Calu3 (cell line): Measurements from ENCODE around the gene DPEP3. TPM values are rescaled to one million over a fixed set of nuclear protein-coding genes. Genes with fewer than 3 reads are reported as not detected.
"Not testable (repeated sequence)": the region's sequence is repeated elsewhere in the genome, so short reads cannot be mapped to it uniquely, and the experiment has no call there.

Experiments
- BruUV-seq: library from RNA; stranded (reverse); fragments of 400-500 nt; replicated peaks from 2 replicates; lab custom pipeline; 2021; lab: Mats Ljungman, UMichigan
- CTCF ChIA-PET: fragments of 300-600 bp; sonication (Branson Sonifier 250); formaldehyde crosslinking; loops from one replicate; lab custom pipeline; 2022; ENCODE audit warnings: antibody characterized with exemption; lab: Charles Lee
- DNase-seq: peaks from one replicate; pipeline ENCODE4 v3.0.0; 2022
- H3K27ac Mint-ChIP-seq: one replicate; pipeline ENCODE4 v1.8.0; 2022; ENCODE audit warnings: mixed read lengths; ENCODE audit not compliant: unreplicated experiment
- H3K27me3 Mint-ChIP-seq: one replicate; pipeline ENCODE4 v1.8.0; 2022; ENCODE audit warnings: mixed read lengths; ENCODE audit not compliant: unreplicated experiment
- H3K36me3 Mint-ChIP-seq: one replicate; pipeline ENCODE4 v1.8.0; 2022; ENCODE audit warnings: mild to moderate bottlenecking, moderate library complexity, mixed read lengths; ENCODE audit not compliant: insufficient read depth, unreplicated experiment
- H3K4me1 Mint-ChIP-seq: one replicate; pipeline ENCODE4 v1.8.0; 2022; ENCODE audit warnings: mild to moderate bottlenecking, low read depth, mixed read lengths; ENCODE audit not compliant: unreplicated experiment
- H3K4me3 Mint-ChIP-seq: one replicate; pipeline ENCODE4 v1.8.0; 2022; ENCODE audit warnings: mild to moderate bottlenecking, low read depth, moderate library complexity, mixed read lengths; ENCODE audit not compliant: unreplicated experiment
- H3K9me3 Mint-ChIP-seq: one replicate; pipeline ENCODE4 v1.8.0; 2022; ENCODE audit warnings: low read depth, mixed read lengths; ENCODE audit not compliant: unreplicated experiment
- intact Hi-C: fragments of 100-400 bp; cut with micrococcal nuclease; formaldehyde crosslinking; loops from one replicate; pipeline ENCODE4 v1.10.0; 2022; ENCODE audit not compliant: unreplicated experiment
- total RNA-seq: library from RNA; stranded (reverse); gene quantifications from 2 replicates; pipeline ENCODE4 v1.2.3, GENCODE V29; 2022
- TF ChIP-seq, protein P1 (sequence below): fragments of 200-600 bp; IDR thresholded peaks from one replicate; pipeline ENCODE4 v1.8.0; 2022; ENCODE audit warnings: antibody characterized with exemption; ENCODE audit not compliant: unreplicated experiment

Gene DPEP3
- total RNA-seq, 1 experiment from 2014 or later: not detected

DNA sequence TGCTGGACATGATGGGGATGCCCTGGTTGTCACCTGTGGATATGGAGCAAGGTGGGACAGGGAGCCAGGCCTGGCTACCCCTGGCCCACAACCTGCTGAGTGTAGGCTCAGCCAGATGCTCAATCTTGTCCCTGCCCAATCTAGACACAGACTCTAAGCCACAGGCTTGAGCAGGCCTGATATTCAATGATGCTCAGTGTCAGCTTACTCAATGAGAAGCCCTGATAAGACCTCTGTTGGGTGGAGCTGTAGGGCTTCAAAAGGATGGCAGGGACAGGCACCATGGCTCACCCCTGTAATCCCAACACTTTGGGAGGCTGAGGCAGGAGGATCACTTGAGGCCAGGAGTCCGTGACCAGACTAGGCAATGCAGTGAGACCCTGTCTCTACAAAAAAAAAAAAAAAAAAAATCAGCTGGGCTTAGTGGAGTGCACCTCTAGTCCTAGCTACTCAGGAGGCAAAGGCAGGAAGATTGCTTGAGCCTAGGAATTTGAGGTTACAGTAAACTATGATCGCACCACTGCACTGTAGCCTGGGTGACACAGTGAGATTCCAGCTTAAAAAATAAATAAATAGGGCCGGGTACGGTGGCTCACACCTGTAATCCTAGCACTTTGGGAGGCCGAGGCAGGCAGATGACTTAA, 39.7 kb downstream of the DPEP3 start:
- BruUV-seq: no TSS peak
- H3K27ac Mint-ChIP-seq: no peak overlapping the region
- H3K36me3 Mint-ChIP-seq: peaks cover 67% of the 10 kb centered on the region
- no peak overlapping the region for H3K4me3 Mint-ChIP-seq
- CTCF ChIA-PET: interaction anchor here (1.2 kb wide), 1 partner anchor 9 kb away, joined by 4 read pairs; no protein-coding TSS in a partner anchor
- DNase-seq: no peak
- H3K4me1 Mint-ChIP-seq: peaks cover 12% of the 10 kb centered on the region
- no peaks in the 10 kb centered on the region for H3K9me3 Mint-ChIP-seq
- H3K27me3 Mint-ChIP-seq: no peaks in the 10 kb centered on the region
- TF ChIP-seq, protein P1, sequence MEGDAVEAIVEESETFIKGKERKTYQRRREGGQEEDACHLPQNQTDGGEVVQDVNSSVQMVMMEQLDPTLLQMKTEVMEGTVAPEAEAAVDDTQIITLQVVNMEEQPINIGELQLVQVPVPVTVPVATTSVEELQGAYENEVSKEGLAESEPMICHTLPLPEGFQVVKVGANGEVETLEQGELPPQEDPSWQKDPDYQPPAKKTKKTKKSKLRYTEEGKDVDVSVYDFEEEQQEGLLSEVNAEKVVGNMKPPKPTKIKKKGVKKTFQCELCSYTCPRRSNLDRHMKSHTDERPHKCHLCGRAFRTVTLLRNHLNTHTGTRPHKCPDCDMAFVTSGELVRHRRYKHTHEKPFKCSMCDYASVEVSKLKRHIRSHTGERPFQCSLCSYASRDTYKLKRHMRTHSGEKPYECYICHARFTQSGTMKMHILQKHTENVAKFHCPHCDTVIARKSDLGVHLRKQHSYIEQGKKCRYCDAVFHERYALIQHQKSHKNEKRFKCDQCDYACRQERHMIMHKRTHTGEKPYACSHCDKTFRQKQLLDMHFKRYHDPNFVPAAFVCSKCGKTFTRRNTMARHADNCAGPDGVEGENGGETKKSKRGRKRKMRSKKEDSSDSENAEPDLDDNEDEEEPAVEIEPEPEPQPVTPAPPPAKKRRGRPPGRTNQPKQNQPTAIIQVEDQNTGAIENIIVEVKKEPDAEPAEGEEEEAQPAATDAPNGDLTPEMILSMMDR: no peak
- intact Hi-C loops: no loop called here

DNA sequence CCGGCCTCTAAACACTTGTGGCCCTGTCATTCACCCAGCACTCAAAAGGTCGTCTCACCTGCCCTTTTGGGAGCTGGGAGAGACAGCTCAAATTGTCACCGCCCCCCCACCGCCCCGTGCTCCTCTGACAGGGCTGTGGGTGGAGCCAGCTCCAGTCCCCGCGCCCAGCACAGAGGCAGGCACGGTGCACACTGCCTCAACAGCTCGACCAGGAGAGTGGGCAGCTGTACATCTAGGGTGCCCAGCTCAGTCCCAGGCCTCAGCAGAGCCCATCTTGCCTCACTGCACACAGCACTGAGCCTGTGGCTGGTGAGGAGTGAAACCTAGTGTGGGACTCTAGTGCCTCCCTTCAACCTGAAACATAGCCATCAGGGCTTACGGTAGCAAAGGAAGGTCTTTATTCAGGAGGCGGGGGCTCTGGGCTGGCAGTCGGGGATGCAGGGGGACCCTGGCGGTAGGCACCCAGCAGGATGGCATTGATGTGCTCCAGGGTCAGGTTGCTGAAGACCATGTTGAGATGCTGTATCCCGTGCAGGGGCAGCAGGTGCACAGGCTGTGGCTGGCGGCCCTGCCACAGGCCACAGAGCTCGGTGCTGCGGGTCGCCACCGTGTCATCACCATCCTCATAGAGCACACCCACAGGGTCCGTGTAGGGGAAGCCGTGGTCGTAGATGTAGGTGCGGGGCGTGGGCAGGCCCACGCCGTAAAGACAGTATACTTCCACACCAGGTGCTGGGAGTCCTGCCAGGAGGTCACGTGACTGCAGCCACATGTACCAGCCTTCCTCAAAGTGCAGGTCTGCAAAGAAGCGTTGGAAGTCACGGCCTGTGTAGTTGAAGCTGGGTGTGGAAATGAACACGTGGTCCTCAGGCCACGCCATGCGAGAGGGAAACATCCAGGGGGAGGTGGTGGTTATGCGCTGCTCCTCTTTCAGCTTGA, 40.5 kb downstream of the DPEP3 start:
- intact Hi-C loops: no loop called here
- TF ChIP-seq, protein P1: no peak
- CTCF ChIA-PET: interaction anchor here (0.7 kb wide), 1 partner anchor 30 kb away, joined by 7 read pairs; no protein-coding TSS in a partner anchor
- Mint-ChIP-seq H3K4me1 (peaks cover 19% of the 10 kb centered on the region), H3K36me3 (peaks cover 69% of the 10 kb centered on the region), H3K9me3 (no peaks in the 10 kb centered on the region), H3K4me3 (no peak overlapping the region), H3K27ac (no peak overlapping the region), H3K27me3 (no peaks in the 10 kb centered on the region)
- no peak for DNase-seq
- no TSS peak for BruUV-seq

DNA sequence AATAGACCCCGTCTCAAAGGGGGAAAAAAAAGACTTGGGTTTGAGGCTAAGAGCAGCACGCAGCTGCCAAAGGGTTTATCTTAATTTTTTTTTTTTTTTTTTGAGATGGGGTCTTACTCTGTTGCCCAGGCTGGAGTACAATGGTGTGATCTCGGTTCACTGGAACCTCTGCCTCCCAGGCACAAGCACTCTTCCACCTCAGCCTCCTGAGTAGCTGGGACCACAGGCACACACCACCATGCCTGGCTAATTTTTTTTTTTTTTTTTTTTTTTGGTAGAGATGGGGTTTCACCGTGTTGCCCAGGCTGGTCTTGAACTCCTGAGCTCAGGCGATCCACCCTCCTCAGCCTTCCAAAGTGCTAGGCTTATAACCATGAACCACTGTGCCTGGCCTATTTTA, 42.6 kb downstream of the DPEP3 start:
- BruUV-seq, H3K27me3 Mint-ChIP-seq, DNase-seq, H3K9me3 Mint-ChIP-seq, intact Hi-C loops: not testable (repeated sequence)
- Mint-ChIP-seq H3K4me3 (peak overlapping the region; percentile 87), H3K4me1 (peaks cover 26% of the 10 kb centered on the region), H3K27ac (peak overlapping the region; percentile 92), H3K36me3 (peaks cover 83% of the 10 kb centered on the region)
- CTCF ChIA-PET: interaction anchor here (0.7 to 0.8 kb wide), 3 partner anchors 92 to 264 kb away, joined by 3 to 9 read pairs (median 4); no protein-coding TSS in a partner anchor

DNA sequence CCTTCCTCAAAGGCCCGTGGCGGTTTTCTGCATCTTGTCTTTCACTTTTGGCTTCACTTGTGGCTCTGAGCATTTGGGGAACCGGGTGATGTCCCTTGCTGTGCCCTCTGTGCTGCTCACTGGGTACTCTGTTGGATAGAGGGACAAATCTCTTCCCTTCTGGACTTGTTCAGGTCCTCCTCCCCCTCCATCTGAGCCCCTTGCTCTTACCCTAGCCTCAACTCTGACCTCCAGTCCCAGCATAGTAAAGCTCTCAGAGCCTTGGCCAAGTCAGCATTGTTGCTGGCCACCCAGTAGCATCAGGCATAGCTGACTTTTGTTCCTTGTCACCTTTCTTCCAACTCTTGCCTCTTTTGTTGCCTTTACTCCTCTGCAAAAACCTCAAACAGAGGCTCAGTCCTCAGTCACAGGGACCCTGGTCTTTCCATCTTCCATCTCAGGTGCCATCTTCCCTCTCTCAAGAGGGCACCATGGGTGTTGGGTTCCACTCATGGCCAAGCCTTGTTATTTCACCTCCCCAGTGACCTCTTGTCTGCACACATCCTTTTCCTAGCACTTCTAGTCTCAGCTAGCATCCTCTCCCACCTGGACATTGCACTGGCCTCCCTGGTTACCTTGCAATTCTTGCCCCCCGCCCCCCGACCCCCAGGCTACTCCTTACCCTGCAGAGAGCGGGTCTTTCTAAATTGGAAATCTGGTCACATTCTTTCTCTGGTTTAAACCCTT, 43.3 kb downstream of the DPEP3 start:
- intact Hi-C loops: no loop called here
- peaks cover 85% of the 10 kb centered on the region for H3K36me3 Mint-ChIP-seq
- no peaks in the 10 kb centered on the region for H3K27me3 Mint-ChIP-seq
- no TSS peak for BruUV-seq
- H3K4me3 Mint-ChIP-seq: peak overlapping the region; percentile 87
- H3K4me1 Mint-ChIP-seq: peaks cover 26% of the 10 kb centered on the region
- H3K9me3 Mint-ChIP-seq: no peaks in the 10 kb centered on the region
- H3K27ac Mint-ChIP-seq: peak overlapping the region; percentile 92
- CTCF ChIA-PET: interaction anchor here (0.7 to 1.7 kb wide), 3 partner anchors 45 to 460 kb away, joined by 3 to 5 read pairs (median 3); partner anchors contain the start of gene NFATC3
- TF ChIP-seq, protein P1: no peak
- DNase-seq: no peak
